B cell (primary cell): ENCODE data around the gene PALM. TPM values are rescaled to one million over a fixed set of nuclear protein-coding genes. Genes with fewer than 3 reads are reported as not detected.

Source experiments
- ATAC-seq: fragments of 200-7000 bp; cut with Tn5 transposase; one replicate; pipeline ENCODE4 v1.10.0; 2021; ENCODE audit warnings: low read depth, mild to moderate bottlenecking, moderate number of reproducible peaks, moderate library complexity
- CTCF ChIA-PET: fragments of 350-600 bp; sonication (Branson Sonifier 250); formaldehyde crosslinking; loops from one replicate; lab custom pipeline; 2021; ENCODE audit warnings: antibody characterized with exemption, inconsistent platforms; lab: Charles Lee
- POLR2A ChIA-PET: fragments of 350-600 bp; sonication (Branson Sonifier 250); formaldehyde crosslinking; loops from one replicate; lab custom pipeline; 2021; ENCODE audit warnings: antibody characterized with exemption; lab: Charles Lee
- DNase-seq: peaks from one replicate; pipeline ENCODE4 v3.0.0; 2013
- H2AFZ ChIP-seq: 2 replicates; pipeline ENCODE4 v1.6.1; 2012; ENCODE audit warnings: mild to moderate bottlenecking, low read depth, low read length; ENCODE audit not compliant: insufficient read depth, poor library complexity, severe bottlenecking
- H3K27ac ChIP-seq, 2 donors: 1 replicate in 1 of 2; 2 replicates in 1 of 2; pipeline ENCODE4 v1.5.1; 2012 to 2013; ENCODE audit warnings: low read length in 2 of 2, mild to moderate bottlenecking in 2 of 2, moderate library complexity in 1 of 2
- H3K27me3 ChIP-seq, 4 experiments: fragments of 200-600 bp in 1 of 4; sonication (generic) in 1 of 4; replicated peaks in 1 of 4; 1 replicate in 2 of 4; 2 replicates in 2 of 4; pipeline versions ENCODE4 v1.6.1 to v1.7.0; 2013 to 2016; ENCODE audit warnings: low read length in 3 of 4, mild to moderate bottlenecking in 2 of 4, mixed read lengths in 1 of 4, moderate library complexity in 1 of 4; ENCODE audit not compliant: insufficient read depth in 4 of 4, control insufficient read depth in 3 of 4; ENCODE audit errors: control extremely low read depth in 1 of 4
- H3K36me3 ChIP-seq, 2 experiments: replicated peaks in 1 of 2; 1 replicate in 1 of 2; 2 replicates in 1 of 2; pipeline versions ENCODE4 v1.6.1 to v1.7.1; 2013; ENCODE audit warnings: low read length in 1 of 2; ENCODE audit not compliant: insufficient read depth in 2 of 2, control insufficient read depth in 1 of 2; ENCODE audit errors: control extremely low read depth in 1 of 2, extremely low read depth in 1 of 2
- H3K4me1 ChIP-seq, 2 donors: fragments of 200-600 bp in 1 of 2; sonication (generic) in 1 of 2; 1 replicate in 1 of 2; 2 replicates in 1 of 2; pipeline versions ENCODE4 v1.5.1 to v1.6.1; 2013 to 2017; ENCODE audit warnings: low read length in 2 of 2; ENCODE audit not compliant: control insufficient read depth in 2 of 2, insufficient read depth in 2 of 2
- H3K4me2 ChIP-seq: replicated peaks from 2 replicates; pipeline ENCODE3; 2012; ENCODE audit warnings: mild to moderate bottlenecking, low read depth, low read length; ENCODE audit not compliant: poor library complexity, severe bottlenecking
- H3K4me3 ChIP-seq, 5 experiments: fragments of 200-600 bp in 1 of 5; sonication (generic) in 1 of 5; 1 replicate in 3 of 5; 2 replicates in 2 of 5; pipeline versions ENCODE4 v1.5.1 to v1.7.0; 2011 to 2016; ENCODE audit warnings: low read length in 4 of 5, mild to moderate bottlenecking in 4 of 5, low read depth in 2 of 5, control low read depth in 1 of 5, moderate library complexity in 1 of 5; ENCODE audit not compliant: insufficient read depth in 1 of 5; ENCODE audit errors: control extremely low read depth in 1 of 5, extremely low read depth in 1 of 5
- H3K79me2 ChIP-seq: fragments of 200-600 bp; sonication (generic); one replicate; pipeline ENCODE4 v1.6.0; 2016; ENCODE audit warnings: low read length; ENCODE audit not compliant: control insufficient read depth, insufficient read depth
- H3K9ac ChIP-seq: fragments of 200-600 bp; sonication (generic); 2 replicates; pipeline ENCODE4 v1.6.1; 2017; ENCODE audit warnings: mild to moderate bottlenecking, low read length, moderate library complexity
- H3K9me3 ChIP-seq, 3 donors: one replicate each; pipeline versions ENCODE4 v1.6.1 to v1.7.1; 2013; ENCODE audit warnings: low read length in 2 of 3; ENCODE audit not compliant: control insufficient read depth in 2 of 3, insufficient read depth in 1 of 3; ENCODE audit errors: control extremely low read depth in 1 of 3
- H4K20me1 ChIP-seq: 2 replicates; pipeline ENCODE4 v1.6.0; 2012; ENCODE audit warnings: mild to moderate bottlenecking, low read length; ENCODE audit not compliant: insufficient read depth, control insufficient read depth, poor library complexity, severe bottlenecking
- H3K27ac Mint-ChIP-seq: one replicate; pipeline ENCODE4 v1.8.0; 2021; ENCODE audit warnings: mixed read lengths
- H3K27me3 Mint-ChIP-seq: one replicate; pipeline ENCODE4 v1.8.0; 2021; ENCODE audit warnings: mixed read lengths
- H3K4me1 Mint-ChIP-seq: one replicate; pipeline ENCODE4 v1.8.0; 2021; ENCODE audit warnings: mixed read lengths
- H3K4me3 Mint-ChIP-seq: one replicate; pipeline ENCODE4 v1.8.0; 2021; ENCODE audit warnings: mixed read lengths
- H3K9me3 Mint-ChIP-seq: one replicate; pipeline ENCODE4 v1.8.0; 2022; ENCODE audit warnings: mixed read lengths; ENCODE audit not compliant: insufficient read depth
- CTCF ChIP-seq: fragments of 200-600 bp; IDR thresholded peaks from one replicate; pipeline ENCODE4 v1.8.0; 2022; ENCODE audit warnings: antibody characterized with exemption, mild to moderate bottlenecking
- EZH2 ChIP-seq: IDR thresholded peaks from 2 replicates; pipeline ENCODE4 v1.6.1; 2012; ENCODE audit warnings: borderline replicate concordance, low read depth, mild to moderate bottlenecking, moderate library complexity, low read length; ENCODE audit not compliant: insufficient read depth, poor library complexity, severe bottlenecking
- WGBS: methylation state at CpG from one replicate; pipeline ENCODE4 v1.1.5; 2013; ENCODE audit warnings: missing lambda C conversion rate; ENCODE audit not compliant: insufficient coverage; 5-methylcytosine and 5-hydroxymethylcytosine counted together
- intact Hi-C: fragments of 100-400 bp; cut with micrococcal nuclease; formaldehyde crosslinking; loops from one replicate; pipeline ENCODE4 v1.10.0; 2022
- polyA plus RNA-seq: library from polyadenylated mRNA; depleted of rRNA; stranded (reverse); fragments of >200 nt; gene quantifications from 2 replicates; pipeline ENCODE4 v1.2.3, GENCODE V29; 2012
- total RNA-seq, 2 donors: library from RNA; stranded (reverse); fragments of 120-200 nt in 1 of 2; gene quantifications; 1 replicate in 1 of 2; 2 replicates in 1 of 2; pipeline versions ENCODE4 v1.2.3 to v1.2.4, GENCODE V29; 2013 to 2022

PALM gene
- total and polyA plus RNA-seq, 2 donors (not counting 1 experiment from before 2014, with no cell fraction given): 0.15 TPM; not detected in 1

DNA sequence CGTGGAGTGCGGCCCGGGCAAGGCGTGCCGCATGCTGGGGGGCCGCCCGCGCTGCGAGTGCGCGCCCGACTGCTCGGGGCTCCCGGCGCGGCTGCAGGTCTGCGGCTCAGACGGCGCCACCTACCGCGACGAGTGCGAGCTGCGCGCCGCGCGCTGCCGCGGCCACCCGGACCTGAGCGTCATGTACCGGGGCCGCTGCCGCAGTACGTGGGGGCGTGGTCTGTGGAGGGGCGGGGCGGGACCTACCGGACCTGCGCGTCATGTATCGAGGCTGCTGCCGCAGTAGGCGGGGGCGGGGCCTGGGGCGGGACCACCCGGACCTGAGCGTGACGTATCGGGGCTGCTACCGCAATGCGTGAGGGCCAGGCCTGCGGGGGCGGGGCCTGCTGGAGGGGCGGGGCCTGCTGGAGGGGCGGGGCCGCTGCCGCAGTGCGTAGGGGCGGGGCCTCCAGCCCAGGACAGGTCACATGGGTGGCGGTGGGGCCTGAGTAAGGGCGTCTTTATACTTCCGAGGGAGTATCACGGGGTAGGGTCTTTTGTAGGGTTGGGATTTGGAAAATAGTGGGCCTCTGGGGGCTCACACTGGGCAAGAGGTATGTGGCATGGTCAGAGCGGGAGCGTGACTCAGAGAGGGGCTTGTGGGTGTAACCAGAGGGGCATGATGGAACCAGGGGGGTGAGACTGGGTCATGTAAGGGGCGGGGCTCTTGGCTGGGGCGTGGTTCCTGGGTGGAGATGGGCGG lies 28.3 kb upstream of the PALM start:
- Mint-ChIP-seq H3K4me3 (peak overlapping the region; percentile 96), H3K4me1 (peaks cover 9% of the 10 kb centered on the region), H3K9me3 (no peaks in the 10 kb centered on the region), H3K27ac (peak overlapping the region; percentile 98), H3K27me3 (peaks cover 1% of the 10 kb centered on the region)
- H2AFZ ChIP-seq: peak overlapping the region; percentile 92
- H3K36me3 ChIP-seq: no peaks in the 10 kb centered on the region
- no peaks in the 10 kb centered on the region for H3K79me2 ChIP-seq
- H3K27ac ChIP-seq: peak overlapping the region; percentile 81 to 89
- peak overlapping the region; percentile 98 for H3K4me2 ChIP-seq
- peaks cover 0 to 20% (median 6%) of the 10 kb centered on the region in 4 experiments for H3K27me3 ChIP-seq
- intact Hi-C loops: loop anchor here (1.0 kb wide), 3 partner anchors 17 to 108 kb away; partner anchors contain the start of genes BSG, POLRMT and RNF126
- under 1% methylated on average over 65 of the region's 70 CpGs for WGBS
- peaks cover 19% of the 10 kb centered on the region for H4K20me1 ChIP-seq
- H3K4me3 ChIP-seq: peak overlapping the region; percentile 53 to 91 (median 60)
- DNase-seq: peak; percentile 99
- peak overlapping the region; percentile 75 for H3K9ac ChIP-seq
- H3K9me3 ChIP-seq: peaks cover 0 to 27% (median 0%) of the 10 kb centered on the region in 3 donors
- ATAC-seq: peak; percentile 84
- ChIA-PET CTCF (interaction anchor here (1.1 to 2.2 kb wide), 2 partner anchors 17 to 96 kb away, joined by 5 to 8 read pairs; partner anchors contain the start of gene RNF126), POLR2A (interaction anchor here (0.5 to 1.1 kb wide), 6 partner anchors 17 to 665 kb away, joined by 3 to 8 read pairs (median 5); partner anchors contain the start of genes BSG and RNF126)
- peaks cover 11 to 26% of the 10 kb centered on the region in 2 donors for H3K4me1 ChIP-seq
- TF ChIP-seq EZH2 (no peak), CTCF (peak; percentile 56)
